Left ventricle myocardium inferior (tissue), 1 donor: ENCODE results near the gene CCDC124. TPM values are rescaled to one million over a fixed set of nuclear protein-coding genes. Genes with fewer than 3 reads are reported as not detected.
"Not testable (repeated sequence)": the region's sequence is repeated elsewhere in the genome, so short reads cannot be mapped to it uniquely, and the experiment has no call there.

ENCODE experiments used
- DNase-seq: peaks from one replicate; pipeline ENCODE4 v3.0.0-alpha.2; 2020
- H3K27ac ChIP-seq: fragments of 200-600 bp; replicated peaks from 2 replicates; pipeline ENCODE4 v1.8.0; 2021
- H3K27me3 ChIP-seq: fragments of 200-600 bp; 2 replicates; pipeline ENCODE4 v1.8.0; 2021; ENCODE audit warnings: low read depth
- H3K36me3 ChIP-seq: fragments of 200-600 bp; 2 replicates; pipeline ENCODE4 v1.8.0; 2021
- H3K4me1 ChIP-seq: fragments of 200-600 bp; 2 replicates; pipeline ENCODE4 v1.8.0; 2021
- H3K4me3 ChIP-seq: fragments of 200-600 bp; 2 replicates; pipeline ENCODE4 v1.8.0; 2021; ENCODE audit warnings: mild to moderate bottlenecking, moderate library complexity
- H3K9me3 ChIP-seq: fragments of 200-600 bp; replicated peaks from 2 replicates; pipeline ENCODE4 v1.8.0; 2021
- CTCF ChIP-seq: fragments of 200-600 bp; IDR thresholded peaks from 2 replicates; pipeline ENCODE4 v1.8.0; 2021; ENCODE audit warnings: antibody characterized with exemption, mild to moderate bottlenecking, borderline replicate concordance
- intact Hi-C: fragments of 100-400 bp; cut with micrococcal nuclease; formaldehyde crosslinking; loops from one replicate; pipeline ENCODE4 v1.11.0; 2022
- long read RNA-seq: library from polyadenylated mRNA; unstranded; transcript quantifications from one replicate; pipeline ENCODE4 v2.0.0, GENCODE V29; 2021
- total RNA-seq: library from RNA; stranded (reverse); fragmentation: NEBNext Ultra II Directional; extraction: Animal tissue kit (Norgen Biotek cat#: 25700); gene quantifications from one replicate; pipeline ENCODE4 v1.2.1, GENCODE V29; 2021
- donor health status: DM: no; HTN: yes; CAD: no; lungs with severe emphysema.

The CCDC124 gene, protein sequence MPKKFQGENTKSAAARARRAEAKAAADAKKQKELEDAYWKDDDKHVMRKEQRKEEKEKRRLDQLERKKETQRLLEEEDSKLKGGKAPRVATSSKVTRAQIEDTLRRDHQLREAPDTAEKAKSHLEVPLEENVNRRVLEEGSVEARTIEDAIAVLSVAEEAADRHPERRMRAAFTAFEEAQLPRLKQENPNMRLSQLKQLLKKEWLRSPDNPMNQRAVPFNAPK
- total RNA-seq = 87.4 TPM
- long read RNA-seq, transcript CCDC124-201 (5 exons, 938 nt) = major isoform, 66 of 89 reads
- long read RNA-seq, partial matches to known transcripts = 16 of 89 reads
- long read RNA-seq, other reads (novel, unspliced or antisense) = 6 of 89 reads

DNA sequence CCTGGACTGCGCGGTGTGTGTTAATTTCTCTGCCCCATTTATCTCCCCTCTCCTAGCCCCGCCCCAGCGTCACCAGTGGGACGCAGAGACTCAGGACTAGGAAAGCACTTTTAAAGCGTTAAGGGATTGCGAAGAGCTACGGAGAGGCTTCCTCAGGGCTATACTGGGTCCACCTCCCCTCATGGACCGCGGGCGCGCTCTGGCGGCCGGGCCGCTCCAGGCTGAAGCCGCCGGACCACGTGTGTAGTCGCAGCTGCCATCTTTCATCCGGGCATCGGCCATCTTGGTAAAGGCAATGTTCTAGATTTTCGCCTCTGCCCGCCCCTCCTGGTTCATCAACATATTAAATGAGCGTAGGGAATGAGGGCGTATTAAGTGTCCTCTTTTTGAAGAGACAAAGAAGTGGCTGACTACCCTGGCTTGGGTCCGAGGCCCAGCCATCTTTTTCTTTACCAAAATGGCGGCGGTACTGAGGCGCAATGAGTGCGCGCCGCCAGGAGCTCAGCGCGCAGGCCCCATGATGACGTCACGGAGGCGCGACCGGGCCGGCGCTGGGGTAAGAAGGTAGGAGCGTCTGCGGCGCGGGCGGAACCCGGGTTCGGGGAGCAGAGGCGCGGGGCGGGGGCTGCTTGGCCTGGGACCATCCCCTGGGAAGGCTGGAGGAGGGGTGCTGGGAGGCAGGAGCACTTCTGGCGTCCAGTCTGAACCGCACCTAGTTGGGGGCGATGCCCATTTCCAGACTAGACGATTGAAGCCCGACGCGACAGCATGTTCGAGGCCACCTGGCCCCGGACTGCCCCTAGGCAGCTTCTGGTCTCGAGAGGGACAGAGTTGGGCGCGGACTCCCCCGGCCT is at the start of gene CCDC124:
Gene CCDC124, plus strand, starts transcription at position 531 of the 854 bp plus-strand sequence. CDS start 3,406 bp downstream, outside the sequence.
- H3K27ac ChIP-seq = peak within 1 kb of the TSS; percentile 87
- H3K9me3 ChIP-seq = no peaks in the 10 kb centered on the region
- peaks cover 23% of the 10 kb centered on the region for H3K4me1 ChIP-seq
- DNase-seq = peak; percentile 90
- H3K27me3 ChIP-seq = no peaks in the 10 kb centered on the region
- TF ChIP-seq CTCF = peak; percentile 82
- H3K4me3 ChIP-seq = peak within 1 kb of the TSS; percentile 95
- intact Hi-C loops = no loop called here
- peaks cover 12% of the 10 kb centered on the region for H3K36me3 ChIP-seq

DNA sequence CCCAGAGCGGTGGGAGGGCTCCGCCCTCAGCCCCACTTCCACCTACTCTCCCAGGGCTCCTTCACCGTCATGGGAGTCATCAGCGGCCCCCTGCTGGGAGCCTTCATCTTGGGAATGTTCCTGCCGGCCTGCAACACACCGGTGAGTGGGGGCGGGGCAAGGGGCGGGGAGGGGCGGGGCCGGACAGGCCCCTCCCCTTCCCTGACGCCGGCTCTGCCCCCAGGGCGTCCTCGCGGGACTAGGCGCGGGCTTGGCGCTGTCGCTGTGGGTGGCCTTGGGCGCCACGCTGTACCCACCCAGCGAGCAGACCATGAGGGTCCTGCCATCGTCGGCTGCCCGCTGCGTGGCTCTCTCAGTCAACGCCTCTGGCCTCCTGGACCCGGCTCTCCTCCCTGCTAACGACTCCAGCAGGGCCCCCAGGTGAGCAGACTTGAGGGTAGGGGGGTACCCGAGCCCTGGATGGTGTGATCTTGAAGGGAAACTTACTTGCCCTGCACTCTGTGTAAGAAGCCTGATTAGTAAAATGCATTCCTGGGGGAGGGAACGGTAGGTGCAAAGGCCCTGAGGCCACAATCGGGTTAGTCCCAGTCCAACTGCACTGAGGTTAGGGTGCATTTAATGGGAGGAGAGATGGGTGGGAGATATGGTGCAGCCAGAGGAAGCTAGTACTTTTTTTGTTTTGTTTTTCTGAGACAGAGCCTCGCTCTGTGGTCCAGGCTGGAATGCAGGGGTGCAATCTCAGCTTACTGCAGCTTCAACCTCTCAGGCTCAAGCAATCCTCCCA is 49.0 kb upstream of the CCDC124 start:
- TF ChIP-seq CTCF = no peak
- no peaks in the 10 kb centered on the region for H3K4me1 ChIP-seq
- no peaks in the 10 kb centered on the region for H3K9me3 ChIP-seq
- peaks cover 64% of the 10 kb centered on the region for H3K27me3 ChIP-seq
- no peak overlapping the region for H3K4me3 ChIP-seq
- H3K27ac ChIP-seq = no peak overlapping the region
- no peaks in the 10 kb centered on the region for H3K36me3 ChIP-seq
- intact Hi-C loops = no loop called here
- DNase-seq = no peak

- no peak overlapping the region for H3K27ac ChIP-seq
- no peak for DNase-seq
- intact Hi-C loops = no loop called here
- no peaks in the 10 kb centered on the region for H3K36me3 ChIP-seq
- peaks cover 66% of the 10 kb centered on the region for H3K27me3 ChIP-seq
- no peak for TF ChIP-seq CTCF
- H3K9me3 ChIP-seq = no peaks in the 10 kb centered on the region
- no peak overlapping the region for H3K4me3 ChIP-seq
- H3K4me1 ChIP-seq = no peaks in the 10 kb centered on the region
These were observed 46.3 kb upstream of the CCDC124 start for GRCh38 chr19:17886515-17886914.

DNA sequence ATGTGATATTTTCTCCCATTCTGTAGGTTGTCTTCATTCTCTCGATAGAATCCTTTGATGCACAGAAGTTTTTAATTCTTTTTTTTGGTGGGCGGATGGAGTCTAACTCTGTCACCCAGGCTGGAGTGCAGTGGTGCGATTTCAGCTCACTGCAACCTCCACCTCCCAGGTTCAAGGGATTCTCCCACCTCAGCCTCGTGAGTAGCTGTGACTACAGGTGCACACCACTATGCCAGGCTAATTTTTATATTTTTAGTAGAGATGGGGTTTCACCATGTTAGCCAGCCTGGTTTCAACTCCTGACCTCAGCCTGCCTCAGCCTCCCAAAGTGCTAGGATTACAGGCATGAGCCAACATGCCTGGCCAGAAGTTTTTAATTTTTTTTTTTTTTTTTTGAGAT is 45.6 kb upstream of the CCDC124 start:
- DNase-seq, H3K9me3 ChIP-seq, intact Hi-C loops, H3K4me3 ChIP-seq, H3K27ac ChIP-seq, H3K4me1 ChIP-seq, H3K36me3 ChIP-seq: not testable (repeated sequence)
- peaks cover 66% of the 10 kb centered on the region for H3K27me3 ChIP-seq

DNA sequence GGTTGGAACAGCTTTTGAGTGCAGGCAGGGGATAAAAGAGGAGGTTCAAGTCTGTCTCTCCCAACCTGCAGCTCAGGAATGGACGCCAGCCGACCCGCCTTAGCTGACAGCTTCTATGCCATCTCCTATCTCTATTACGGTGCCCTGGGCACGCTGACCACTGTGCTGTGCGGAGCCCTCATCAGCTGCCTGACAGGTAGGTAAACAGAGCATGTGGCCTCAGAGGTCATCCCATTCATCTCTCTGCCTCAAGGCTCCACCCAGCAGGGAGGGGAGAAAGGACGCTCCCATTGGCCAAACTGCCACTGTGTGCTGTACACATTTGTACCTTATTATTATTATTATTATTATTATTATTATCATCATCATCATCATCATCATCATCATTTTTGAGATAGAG is 44.6 kb upstream of the CCDC124 start:
- no peaks in the 10 kb centered on the region for H3K36me3 ChIP-seq
- H3K9me3 ChIP-seq = no peaks in the 10 kb centered on the region
- no peak overlapping the region for H3K4me3 ChIP-seq
- H3K4me1 ChIP-seq = no peaks in the 10 kb centered on the region
- TF ChIP-seq CTCF = no peak
- H3K27me3 ChIP-seq = peaks cover 66% of the 10 kb centered on the region
- no peak overlapping the region for H3K27ac ChIP-seq
- intact Hi-C loops = no loop called here
- DNase-seq = no peak
